Progenitor cell of endocrine pancreas (in vitro differentiated cells): ENCODE measurements around the gene ZNF700. TPM values are rescaled to one million over a fixed set of nuclear protein-coding genes. Genes with fewer than 3 reads are reported as not detected.
"Not testable (repeated sequence)": the region's sequence is repeated elsewhere in the genome, so short reads cannot be mapped to it uniquely, and the experiment has no call there.

Experiments used
- DNase-seq: peaks from one replicate; pipeline ENCODE4 v3.0.0; 2021; ENCODE audit warnings: low spot score; ENCODE audit not compliant: unreplicated experiment
- H3K27ac Mint-ChIP-seq: 2 replicates; pipeline ENCODE4 v1.8.0; 2021; ENCODE audit warnings: mild to moderate bottlenecking, moderate library complexity, mixed read lengths
- H3K27me3 Mint-ChIP-seq: 2 replicates; pipeline ENCODE4 v1.8.0; 2021; ENCODE audit warnings: mixed read lengths
- H3K36me3 Mint-ChIP-seq: 2 replicates; pipeline ENCODE4 v1.8.0; 2022; ENCODE audit warnings: mixed read lengths; ENCODE audit not compliant: insufficient read depth
- H3K4me1 Mint-ChIP-seq: 2 replicates; pipeline ENCODE4 v1.8.0; 2021; ENCODE audit warnings: low read depth, mixed read lengths
- H3K4me3 Mint-ChIP-seq: 2 replicates; pipeline ENCODE4 v1.8.0; 2021; ENCODE audit warnings: low read depth, mild to moderate bottlenecking, moderate library complexity, mixed read lengths
- H3K9me3 Mint-ChIP-seq: 2 replicates; pipeline ENCODE4 v1.8.0; 2021; ENCODE audit warnings: low read depth, mixed read lengths
- CTCF ChIP-seq: fragments of 200-600 bp; sonication (generic); IDR thresholded peaks from one replicate; pipeline ENCODE4 v1.5.0; 2021; ENCODE audit warnings: antibody characterized with exemption, mild to moderate bottlenecking; ENCODE audit not compliant: unreplicated experiment
- total RNA-seq: library from RNA; stranded (reverse); gene quantifications from 2 replicates; pipeline ENCODE4 v1.2.1, GENCODE V29; 2021

The ZNF700 gene
- total RNA-seq, 1 donor from 2014 or later: 13.4 TPM

- H3K27ac Mint-ChIP-seq: no peak overlapping the region
- no peak for TF ChIP-seq CTCF
- H3K27me3 Mint-ChIP-seq: no peaks in the 10 kb centered on the region
- H3K36me3 Mint-ChIP-seq: peaks cover 54% of the 10 kb centered on the region
- peaks cover 24% of the 10 kb centered on the region for H3K9me3 Mint-ChIP-seq
- no peak for DNase-seq
- no peak overlapping the region for H3K4me3 Mint-ChIP-seq
- peaks cover 27% of the 10 kb centered on the region for H3K4me1 Mint-ChIP-seq
Measured at GRCh38 chr19:11927227-11927626, 2.3 kb downstream of the ZNF700 start.

GRCh38 chr19:11931051-11931450 is 6.1 kb downstream of the ZNF700 start:
- H3K4me1 Mint-ChIP-seq: peaks cover 3% of the 10 kb centered on the region
- no peak overlapping the region for H3K27ac Mint-ChIP-seq
- DNase-seq: no peak
- H3K4me3 Mint-ChIP-seq: no peak overlapping the region
- TF ChIP-seq CTCF: no peak
- H3K9me3 Mint-ChIP-seq: peaks cover 31% of the 10 kb centered on the region
- H3K27me3 Mint-ChIP-seq: no peaks in the 10 kb centered on the region
- peaks cover 70% of the 10 kb centered on the region for H3K36me3 Mint-ChIP-seq

- no peak for DNase-seq
- Mint-ChIP-seq H3K27me3 (no peaks in the 10 kb centered on the region), H3K9me3 (peaks cover 34% of the 10 kb centered on the region), H3K27ac (no peak overlapping the region), H3K4me1 (peaks cover 1% of the 10 kb centered on the region), H3K4me3 (no peak overlapping the region), H3K36me3 (peaks cover 72% of the 10 kb centered on the region)
- no peak for TF ChIP-seq CTCF
Measured at GRCh38 chr19:11931513-11931912, 6.6 kb downstream of the ZNF700 start.

- not testable (repeated sequence) for H3K4me1 Mint-ChIP-seq, DNase-seq, H3K27me3 Mint-ChIP-seq, H3K27ac Mint-ChIP-seq, H3K4me3 Mint-ChIP-seq
- peaks cover 69% of the 10 kb centered on the region for H3K36me3 Mint-ChIP-seq
- H3K9me3 Mint-ChIP-seq: peaks cover 42% of the 10 kb centered on the region
Measured at GRCh38 chr19:11935829-11936228, 10.9 kb downstream of the ZNF700 start.

- H3K4me3 Mint-ChIP-seq, H3K27me3 Mint-ChIP-seq, H3K4me1 Mint-ChIP-seq, DNase-seq, H3K27ac Mint-ChIP-seq: not testable (repeated sequence)
- Mint-ChIP-seq H3K9me3 (peaks cover 48% of the 10 kb centered on the region), H3K36me3 (peaks cover 71% of the 10 kb centered on the region)
Measured at GRCh38 chr19:11938383-11938782, 13.5 kb downstream of the ZNF700 start.

- H3K4me1 Mint-ChIP-seq, H3K27me3 Mint-ChIP-seq, DNase-seq, H3K4me3 Mint-ChIP-seq, H3K27ac Mint-ChIP-seq: not testable (repeated sequence)
- Mint-ChIP-seq H3K9me3 (peaks cover 61% of the 10 kb centered on the region), H3K36me3 (peaks cover 80% of the 10 kb centered on the region)
Measured at GRCh38 chr19:11941361-11941887, 16.5 kb downstream of the ZNF700 start.

- H3K27me3 Mint-ChIP-seq: no peaks in the 10 kb centered on the region
- no peak for DNase-seq
- TF ChIP-seq CTCF: no peak
- H3K27ac Mint-ChIP-seq: no peak overlapping the region
- no peaks in the 10 kb centered on the region for H3K4me1 Mint-ChIP-seq
- H3K9me3 Mint-ChIP-seq: peaks cover 60% of the 10 kb centered on the region
- peaks cover 82% of the 10 kb centered on the region for H3K36me3 Mint-ChIP-seq
- H3K4me3 Mint-ChIP-seq: no peak overlapping the region
Measured at GRCh38 chr19:11942008-11942842, 17.3 kb downstream of the ZNF700 start.
